GM21515 (cell line): ENCODE data around the gene TEKT3.

Experiments used
- ATAC-seq: cut with Tn5 transposase; IDR thresholded peaks from one replicate; pipeline ENCODE4 v1.9.1; 2021; ENCODE audit not compliant: unreplicated experiment

TEKT3 gene

DNA sequence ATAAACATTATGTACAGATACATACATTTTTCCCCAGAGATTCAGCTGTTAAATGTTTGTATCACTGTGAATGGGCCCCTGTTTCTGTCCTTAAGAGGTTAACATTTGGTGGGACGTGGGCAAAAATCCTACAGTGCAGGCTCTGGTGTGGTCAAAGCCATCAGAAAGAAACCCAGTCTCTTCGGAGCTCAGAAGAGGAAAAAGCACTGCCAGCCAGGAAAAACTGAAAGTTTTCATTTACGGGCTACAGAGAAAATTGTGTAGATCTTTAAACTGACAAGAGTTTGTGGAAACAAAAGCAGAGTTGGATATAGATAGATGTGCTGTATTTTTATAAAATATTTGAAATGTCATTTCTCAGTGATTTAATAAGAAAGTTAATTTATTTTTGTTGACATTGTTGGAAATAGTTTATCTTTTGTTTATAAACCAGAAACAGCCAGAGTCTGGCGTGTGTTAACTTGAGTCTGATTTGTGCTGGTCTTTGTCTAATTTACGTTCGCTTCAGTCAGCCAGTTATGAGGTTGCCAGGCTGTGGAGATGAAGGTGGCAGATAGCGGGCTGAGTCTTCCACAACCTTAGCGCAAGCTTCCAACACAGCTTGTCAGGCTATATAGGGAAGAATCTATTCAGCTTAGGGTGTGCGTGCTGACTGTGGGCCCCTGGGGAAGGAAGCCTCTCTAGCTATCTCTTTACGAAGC is 9.5 kb upstream of the TEKT3 start:
- no peak for ATAC-seq

DNA sequence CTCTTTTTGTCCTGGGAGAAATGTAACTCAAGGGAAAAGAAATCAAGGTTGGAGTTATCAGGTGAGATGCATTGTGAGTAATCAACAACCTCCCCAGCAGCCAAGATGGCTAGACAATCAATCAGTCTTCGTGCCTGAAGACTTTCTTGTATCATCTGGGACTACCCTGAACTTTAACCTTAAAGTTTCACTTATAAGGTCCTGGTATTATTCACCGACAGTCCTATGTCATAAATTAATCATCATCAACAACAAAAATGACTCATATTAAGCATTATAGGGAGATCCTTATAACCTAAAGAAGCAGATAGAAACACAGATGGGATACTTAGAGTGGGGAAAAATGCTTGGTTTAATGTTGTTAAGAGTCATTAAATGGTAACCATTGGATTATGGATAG is 7.7 kb upstream of the TEKT3 start:
- no peak for ATAC-seq

DNA sequence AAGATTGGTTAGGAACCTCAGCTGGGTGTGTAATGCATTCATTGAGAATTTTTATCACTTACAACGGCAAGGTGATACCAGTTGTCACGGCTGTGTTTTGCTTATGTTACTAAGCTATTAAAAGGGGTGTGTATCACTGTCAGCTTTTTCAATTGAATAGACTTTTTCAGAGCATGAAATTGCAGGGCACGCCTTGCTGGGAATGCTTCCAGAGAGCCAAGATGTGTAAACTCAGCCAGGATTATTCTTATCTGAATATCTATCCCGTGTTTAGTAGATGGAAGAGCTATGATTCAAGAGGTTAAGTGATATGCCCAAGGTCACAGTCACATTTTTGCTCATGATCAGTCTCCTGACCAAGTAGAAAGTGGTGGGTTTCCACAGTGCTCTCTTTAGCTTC is 6.6 kb upstream of the TEKT3 start:
- no peak for ATAC-seq

DNA sequence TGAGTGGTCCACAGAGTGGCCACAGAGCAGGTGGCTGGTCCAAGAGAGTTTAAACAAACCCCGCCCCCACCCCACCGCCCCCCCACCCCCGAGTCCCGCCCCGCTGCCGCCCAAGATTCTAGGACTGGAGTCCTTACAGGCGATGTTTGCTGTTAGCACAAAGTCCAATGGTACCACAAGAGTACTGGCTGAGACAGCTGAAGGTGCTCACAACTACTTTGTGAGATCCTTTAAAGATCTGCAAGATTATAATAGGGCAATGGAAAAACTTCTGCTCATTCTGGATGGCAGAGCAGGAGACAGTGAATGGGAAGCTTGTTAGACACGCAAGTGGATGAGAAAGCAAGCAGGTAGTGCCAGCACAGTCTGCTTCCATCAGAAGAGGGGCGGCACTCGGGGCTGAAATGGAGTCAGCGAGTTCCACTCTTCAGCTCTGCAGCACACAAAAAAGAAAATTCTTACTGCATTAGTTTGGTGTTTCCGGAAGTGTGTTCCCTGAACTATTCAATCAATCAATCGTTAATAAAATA is 4.7 kb upstream of the TEKT3 start:
- ATAC-seq, result no peak

DNA sequence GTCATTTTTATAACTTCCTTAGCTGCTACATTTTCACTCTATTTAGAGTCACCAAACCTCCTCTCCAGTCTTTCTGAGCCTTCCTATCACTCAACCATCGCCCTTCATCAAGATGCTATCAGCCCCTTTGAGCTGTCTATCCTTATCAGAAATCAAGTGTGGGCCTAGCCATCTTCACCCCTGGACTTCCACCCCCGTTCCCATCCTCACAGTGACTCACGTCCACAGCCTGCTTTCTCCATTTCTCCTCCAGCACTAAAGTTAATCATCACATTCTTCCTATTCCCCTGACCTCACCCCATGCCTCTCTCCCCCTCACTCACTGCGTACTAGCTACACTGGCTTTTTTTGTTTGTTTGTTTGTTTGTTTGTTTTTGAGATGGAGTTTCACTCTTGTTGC is 2.4 kb upstream of the TEKT3 start:
- ATAC-seq, result no peak

DNA sequence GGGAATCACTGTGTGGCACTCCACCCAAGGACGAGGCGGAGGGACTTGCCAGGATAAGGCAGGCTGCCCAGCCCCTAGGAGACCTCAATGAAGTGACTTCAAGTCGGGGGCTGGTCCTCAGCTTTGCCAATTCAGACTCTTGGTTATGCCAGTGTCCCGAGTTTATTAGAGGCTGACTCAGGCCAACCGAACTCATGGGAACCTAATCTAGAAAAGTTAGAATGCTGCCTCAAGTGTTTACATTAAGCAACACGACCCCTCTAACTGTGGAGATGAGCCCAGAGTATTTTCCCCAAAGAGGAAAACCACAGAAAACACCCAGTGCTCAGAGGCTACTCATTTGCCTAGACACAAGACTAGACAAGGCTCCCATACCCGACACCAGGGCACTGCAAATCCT is 1.1 kb upstream of the TEKT3 start:
- ATAC-seq, result no peak

DNA sequence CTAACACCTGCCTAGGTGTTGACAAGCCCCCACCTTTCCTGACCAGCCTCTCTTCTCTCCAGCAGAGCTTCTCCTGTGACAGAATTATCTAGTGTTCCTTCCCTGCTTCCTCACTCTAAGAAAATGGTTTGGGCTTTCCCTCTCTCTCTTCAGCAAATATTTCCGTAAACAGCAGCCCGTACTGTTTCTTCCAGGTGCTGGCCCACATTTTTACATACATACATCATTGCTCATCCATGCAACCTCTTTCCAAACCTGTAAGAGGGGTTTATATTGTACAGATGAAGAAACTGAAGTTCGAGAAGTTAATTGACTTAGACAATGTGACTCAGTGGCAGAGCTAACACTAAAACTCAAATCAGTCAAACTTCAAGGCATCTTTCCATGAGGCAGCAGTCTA is 569 bp upstream of the TEKT3 start:
- no peak for ATAC-seq

DNA sequence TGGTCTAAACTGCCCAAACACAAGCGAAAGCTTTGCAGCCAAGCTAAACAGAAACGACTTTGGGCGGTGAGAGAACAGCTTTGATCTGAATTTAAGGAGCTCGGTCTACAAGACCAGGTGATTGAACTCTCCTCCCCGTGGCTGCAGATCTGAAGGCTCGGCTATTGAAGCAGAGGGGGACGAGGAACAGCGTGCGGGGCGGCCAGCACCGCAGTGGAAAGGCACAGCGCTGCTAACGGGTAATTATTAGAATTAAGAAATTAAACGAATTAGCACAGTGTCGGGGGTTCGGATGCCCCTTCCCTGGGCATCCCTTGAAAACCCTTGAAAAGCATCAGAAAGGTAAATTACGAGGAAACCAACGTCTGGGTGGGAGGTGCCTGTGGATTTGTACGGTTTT is 431 bp downstream of the TEKT3 start:
- ATAC-seq, result no peak

DNA sequence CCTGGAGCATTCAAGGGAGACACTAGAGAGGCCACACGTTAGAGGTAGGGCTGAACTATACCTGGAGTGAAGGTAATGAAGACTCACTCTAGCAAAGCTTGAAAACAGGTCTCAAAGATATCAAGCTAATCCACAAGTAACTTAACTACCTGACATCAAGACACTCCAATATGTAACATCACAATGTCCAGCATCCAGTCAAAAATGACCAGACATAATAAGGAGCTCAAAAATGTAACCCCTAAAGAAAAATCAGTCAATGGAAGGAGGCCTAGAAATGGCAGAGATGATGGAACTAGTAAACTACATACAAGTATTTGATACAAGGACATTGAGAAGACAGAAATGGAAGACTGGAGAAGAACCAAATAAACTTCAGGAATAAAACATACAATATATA is 6.0 kb downstream of the TEKT3 start:
- ATAC-seq, result no peak

DNA sequence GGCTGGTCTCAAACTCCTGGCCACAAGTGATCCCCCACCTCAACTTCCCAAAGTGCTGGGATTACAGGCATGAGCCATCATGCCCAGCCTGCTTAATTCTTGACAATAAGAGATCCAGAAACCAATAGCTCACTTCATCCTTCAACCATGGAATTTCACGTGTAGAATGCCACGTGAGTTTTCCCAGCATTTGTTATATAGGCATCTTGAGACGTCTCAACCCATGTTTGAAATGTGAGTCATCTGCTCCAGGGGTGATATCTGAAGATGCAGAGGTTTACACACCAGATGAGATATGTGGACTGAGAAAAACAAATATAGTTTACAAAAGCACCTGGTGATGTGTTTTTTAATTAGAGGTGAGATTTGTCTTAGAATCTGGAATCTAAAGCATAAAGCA is 7.1 kb downstream of the TEKT3 start:
- ATAC-seq, result no peak

DNA sequence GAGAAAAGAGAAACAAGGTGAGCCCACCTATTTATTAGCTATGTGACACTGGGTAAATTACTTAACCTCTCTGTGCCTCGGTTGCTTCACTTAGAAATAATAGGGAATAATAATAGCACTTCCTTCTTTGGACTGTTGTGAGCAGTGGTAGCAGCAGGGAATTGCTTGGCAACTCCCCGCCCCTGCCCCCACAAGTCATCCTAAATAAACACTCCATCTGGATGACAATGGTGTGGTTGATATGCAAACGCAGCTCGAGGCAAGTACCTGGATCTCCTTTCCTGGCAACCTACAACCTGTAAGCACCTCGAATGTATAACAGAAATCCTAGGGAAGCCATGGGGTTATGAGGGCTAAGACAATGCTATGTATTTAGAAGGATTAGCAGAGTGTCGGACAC is 9.1 kb downstream of the TEKT3 start:
- ATAC-seq, result no peak

DNA sequence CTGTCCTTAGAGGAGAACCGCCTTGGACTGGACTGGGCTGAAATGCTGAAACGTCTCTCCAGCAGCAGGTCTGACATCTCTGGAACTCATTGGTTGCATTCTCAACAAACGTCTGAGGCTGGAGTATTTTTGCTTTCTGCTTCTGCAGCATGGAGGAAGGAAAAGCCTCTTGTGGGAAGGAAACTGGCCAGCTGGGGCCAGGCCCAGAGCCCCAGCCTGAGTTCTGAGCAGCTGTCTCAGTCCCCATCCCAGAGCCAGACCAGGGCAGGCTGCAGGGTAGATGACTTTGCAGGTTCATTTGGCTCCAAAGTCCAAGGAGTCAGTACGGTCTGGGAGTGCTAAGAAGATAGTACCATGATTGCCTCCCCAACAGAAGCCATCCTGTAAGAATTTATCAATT is 18.3 kb downstream of the TEKT3 start:
- no peak for ATAC-seq

DNA sequence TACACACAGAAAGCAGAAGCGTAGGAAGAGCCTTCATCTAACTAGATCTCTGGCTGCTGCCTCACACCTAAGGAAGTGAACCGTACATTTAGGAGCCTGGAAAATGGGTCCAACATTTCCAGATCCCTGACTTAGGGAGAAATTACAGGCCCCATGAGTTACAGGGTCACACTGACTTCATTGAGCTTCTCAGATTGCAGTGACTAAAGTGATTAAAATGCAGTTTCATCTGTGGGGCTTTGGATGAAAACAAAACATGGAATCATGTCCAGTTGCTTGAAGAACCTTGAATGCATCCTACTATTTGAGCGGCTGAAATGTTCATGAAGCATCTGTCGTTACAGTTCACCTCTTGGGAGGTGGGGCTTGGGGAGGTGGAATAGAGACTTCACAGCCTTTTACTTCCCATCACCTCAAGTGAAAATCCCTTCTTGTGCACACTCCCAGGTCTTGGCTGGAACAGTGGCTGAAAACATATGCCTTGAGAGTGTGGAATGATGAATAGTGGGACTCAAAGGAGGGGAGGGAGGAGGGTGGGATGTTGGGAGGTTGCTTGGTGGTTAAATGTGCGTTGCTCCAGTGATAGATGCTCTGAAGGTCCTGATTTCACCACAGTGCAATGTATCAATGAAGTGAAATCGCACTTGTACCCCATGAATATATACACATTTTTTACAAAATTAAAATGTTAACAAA is 19.7 kb downstream of the TEKT3 start:
- ATAC-seq, result no peak

DNA sequence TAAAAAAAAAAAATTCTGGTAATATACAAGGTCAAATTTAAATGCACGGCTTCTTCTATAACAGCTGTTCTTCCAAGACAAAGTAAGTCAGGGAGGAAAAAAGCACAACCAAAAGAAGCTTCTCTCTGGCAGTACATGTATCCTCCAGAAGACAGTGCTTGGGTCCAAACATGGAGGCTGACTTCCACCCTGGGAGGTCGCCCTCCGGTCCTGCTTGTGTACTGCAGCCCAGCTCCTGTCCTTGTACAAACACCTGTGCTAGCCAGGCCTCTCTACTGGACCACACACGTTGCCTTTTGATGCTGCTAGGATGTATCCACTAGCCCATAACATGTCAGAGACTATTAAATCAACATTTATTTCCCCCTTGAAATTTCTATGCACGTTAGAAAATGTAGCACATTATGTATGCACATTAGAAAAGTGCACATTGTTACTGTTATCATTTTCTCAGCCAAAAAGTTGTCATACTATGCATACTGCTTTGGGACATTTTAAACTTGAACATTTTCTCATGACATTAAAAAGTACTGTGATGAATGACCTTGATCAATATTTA is 21.9 kb downstream of the TEKT3 start:
- no peak for ATAC-seq

DNA sequence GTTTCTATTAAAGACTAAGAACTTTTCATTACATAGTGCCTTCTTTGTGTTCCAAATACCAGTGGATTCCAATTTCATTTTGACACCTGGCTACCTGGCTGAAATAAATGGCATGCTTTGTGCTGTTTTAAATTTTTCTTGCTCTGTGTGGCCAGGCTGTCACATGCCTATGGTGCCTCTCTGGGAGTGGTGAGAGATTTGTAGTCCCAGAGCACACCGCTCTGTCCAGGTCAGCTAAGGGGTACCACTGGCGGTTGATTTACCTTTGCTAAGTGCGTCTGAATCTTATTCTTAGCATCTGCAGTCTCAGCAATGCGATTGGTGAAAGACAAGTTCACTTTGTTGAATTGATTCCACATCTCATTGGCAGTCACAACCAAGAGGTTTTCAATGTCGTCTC is 29.4 kb downstream of the TEKT3 start:
- ATAC-seq, result no peak

DNA sequence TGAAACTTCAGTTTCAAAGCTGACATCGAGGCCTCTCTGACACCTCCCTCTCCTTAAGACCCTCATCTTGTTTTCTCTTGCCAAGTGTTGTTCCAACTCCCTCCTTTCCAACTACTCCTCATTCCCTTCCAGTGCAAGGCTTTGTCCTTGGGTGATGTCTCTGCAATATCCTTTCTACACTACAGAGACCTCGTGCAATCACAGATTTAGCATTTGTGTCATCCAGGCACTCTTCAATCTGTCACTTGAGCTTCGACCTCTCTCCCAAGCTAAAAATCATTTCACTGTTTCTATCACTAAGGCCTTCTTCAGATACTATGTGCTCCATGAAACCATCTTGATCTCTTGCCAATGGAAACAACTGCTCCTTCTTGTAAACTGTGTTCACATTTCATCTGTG is 31.6 kb downstream of the TEKT3 start:
- no peak for ATAC-seq

DNA sequence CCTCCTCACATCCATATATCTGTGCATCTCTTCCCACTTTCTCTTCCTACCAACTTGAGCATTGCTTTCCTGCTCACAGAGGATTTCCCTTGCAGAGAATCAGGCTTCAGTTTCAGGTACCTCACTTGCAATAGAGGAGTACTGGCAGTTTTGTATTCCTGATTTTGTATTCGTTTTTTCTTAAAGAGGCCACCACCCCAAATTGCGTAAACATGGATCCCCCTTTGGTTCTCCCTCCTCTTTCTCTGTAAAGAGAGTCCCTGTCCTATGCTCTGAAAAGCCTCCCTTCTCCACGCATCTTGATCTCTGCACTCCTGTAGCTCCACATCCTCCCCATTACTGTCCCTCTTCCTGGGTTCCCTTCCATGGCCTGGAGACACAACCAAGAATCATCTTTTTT is 32.2 kb downstream of the TEKT3 start:
- no peak for ATAC-seq

DNA sequence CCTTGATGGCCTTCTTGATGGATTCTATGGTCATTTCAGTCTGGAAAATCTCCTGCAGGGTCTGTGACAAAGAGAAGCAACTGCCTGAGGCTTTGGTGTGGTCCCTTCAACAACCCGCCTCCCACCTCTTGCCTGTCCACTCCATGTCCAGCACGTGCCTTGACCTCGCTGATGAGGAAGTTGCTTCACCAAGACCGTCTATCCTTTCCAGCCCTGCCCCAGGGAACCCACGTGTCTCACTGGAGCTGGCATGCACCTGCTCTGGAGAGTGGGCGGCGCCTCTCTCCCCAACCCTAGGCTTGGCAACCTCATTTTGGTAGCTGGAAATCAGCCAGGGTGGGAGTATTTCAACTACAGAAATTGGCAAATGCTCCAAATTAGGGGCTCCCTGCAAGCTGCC is 32.6 kb downstream of the TEKT3 start:
- no peak for ATAC-seq

DNA sequence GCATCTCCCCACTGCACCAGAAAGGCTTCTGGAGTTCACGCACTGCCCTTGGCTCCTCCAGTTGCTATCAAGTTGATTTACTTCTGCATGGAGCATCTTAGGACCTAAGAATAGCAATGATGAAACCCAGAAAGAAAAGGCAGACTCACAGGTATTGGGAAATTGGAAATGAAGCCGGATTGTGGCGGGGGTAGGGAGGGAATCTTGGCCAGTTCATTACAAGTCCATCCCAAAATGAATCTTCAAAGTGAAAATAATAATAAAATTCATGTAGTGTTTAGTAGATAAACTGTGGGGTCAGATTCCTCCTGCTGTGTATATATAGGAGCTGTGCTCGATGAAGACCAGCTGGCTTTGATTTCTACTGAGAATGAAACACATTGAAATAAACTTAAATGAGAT is 33.7 kb downstream of the TEKT3 start:
- no peak for ATAC-seq

DNA sequence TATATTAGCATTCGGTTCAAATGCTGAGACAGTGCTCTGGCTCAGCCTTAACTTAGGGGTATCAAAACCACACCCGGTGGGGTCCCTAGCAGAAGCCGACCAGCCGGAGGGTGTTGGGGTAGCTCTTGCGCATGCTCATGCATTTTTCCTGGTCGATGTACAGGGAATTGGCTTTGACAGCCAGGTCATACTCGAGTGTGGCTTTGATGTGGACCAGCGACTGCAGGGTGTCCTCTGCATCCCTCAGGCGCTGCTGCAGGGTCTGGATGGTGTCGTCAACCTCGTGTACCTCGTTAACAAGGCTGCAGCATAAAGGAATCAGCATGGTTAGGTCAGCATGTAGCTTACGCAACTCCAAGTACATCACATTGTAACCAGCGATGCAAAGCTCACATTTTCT is 37.5 kb downstream of the TEKT3 start:
- ATAC-seq, result no peak

DNA sequence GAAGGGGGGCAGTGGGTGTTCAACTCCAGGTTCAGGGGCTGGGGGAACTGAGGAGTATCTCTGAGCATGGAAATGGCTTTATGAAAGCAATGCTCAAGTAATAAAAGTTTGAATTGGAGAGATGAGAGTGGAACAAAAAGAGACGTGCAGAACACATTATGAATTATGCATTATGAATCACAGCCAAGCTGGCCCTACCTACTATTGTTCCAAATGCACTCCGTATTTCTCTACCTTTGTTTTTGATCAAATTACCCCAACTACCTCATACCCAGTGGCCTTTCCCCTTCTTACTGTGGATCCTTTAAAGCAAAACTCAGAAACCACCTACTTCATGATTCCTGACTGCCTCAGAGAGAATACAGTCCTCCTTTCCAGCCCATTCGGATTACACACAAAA is 38.1 kb downstream of the TEKT3 start:
- ATAC-seq, result no peak

DNA sequence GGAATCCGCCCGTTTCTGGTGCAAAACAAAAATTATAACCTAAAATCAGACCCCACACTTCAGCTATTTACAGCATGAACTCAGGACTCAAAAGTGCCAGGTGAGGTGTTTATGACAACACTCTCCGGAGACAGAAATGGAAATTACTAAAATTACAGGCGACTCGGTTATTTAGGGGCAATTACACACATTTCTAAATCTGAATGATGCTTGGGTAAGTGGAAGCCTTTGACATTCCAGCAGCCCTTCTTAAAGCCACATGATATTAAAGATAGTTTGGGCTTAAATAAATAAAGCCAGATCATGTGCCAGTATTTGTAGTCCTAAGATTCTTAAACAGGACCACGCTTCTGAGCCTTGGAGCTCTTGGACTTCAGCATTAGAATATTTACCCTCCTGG is 39.6 kb downstream of the TEKT3 start:
- no peak for ATAC-seq
